Suppressor macrophage (primary cell): ENCODE measurements around the gene CEACAM18.
A peak's percentile ranks its signal among the peaks of the same experiment; 100 is the strongest.
"Not testable (repeated sequence)": the region's sequence is repeated elsewhere in the genome, so short reads cannot be mapped to it uniquely, and the experiment has no call there.

Experiments
- DNase-seq, 4 experiments: peaks; one replicate each; pipeline ENCODE4 v3.0.0-alpha.2; 2020 to 2022

The CEACAM18 gene

DNA sequence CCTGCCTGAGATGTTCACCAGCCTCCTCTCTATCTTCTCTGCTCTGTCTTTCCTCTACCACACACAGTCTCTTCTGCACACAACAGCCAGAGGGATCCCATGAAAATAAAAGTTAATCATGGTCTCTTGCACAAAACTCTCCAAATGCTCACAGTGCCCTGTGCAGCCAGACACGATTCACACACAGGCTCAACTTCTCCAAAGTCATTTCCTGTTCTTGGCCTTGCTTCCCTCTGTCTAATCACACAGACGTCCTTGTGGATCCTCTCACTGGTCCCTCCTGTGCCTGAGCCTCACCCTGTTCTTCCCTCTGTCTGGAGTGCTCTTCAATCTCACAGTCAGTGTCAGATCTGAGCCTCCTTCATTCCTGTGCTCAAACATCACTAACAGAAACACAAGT, 15.4 kb downstream of the CEACAM18 start:
- peak; percentile 55 to 86 (median 74) for DNase-seq

DNA sequence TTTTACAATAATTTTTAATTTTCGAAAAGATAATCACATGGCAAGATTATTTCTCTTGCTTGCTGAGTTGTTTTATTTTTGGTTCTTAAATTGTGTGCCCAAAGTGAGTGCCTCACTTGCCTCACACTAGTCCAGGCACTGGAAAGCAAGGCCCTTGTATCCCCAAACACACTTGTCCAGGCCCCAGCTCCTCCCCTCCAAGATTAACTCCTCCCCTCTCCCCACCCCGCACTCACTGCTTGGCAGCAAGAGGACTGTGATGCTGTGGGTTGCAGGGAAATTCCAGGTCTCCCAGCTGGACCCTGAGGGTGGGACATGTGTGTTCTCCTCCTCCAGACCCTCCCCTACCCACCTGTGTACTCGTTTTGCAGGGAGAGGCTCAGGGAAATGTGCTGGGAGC, 19.3 kb downstream of the CEACAM18 start:
- no peak for DNase-seq

DNA sequence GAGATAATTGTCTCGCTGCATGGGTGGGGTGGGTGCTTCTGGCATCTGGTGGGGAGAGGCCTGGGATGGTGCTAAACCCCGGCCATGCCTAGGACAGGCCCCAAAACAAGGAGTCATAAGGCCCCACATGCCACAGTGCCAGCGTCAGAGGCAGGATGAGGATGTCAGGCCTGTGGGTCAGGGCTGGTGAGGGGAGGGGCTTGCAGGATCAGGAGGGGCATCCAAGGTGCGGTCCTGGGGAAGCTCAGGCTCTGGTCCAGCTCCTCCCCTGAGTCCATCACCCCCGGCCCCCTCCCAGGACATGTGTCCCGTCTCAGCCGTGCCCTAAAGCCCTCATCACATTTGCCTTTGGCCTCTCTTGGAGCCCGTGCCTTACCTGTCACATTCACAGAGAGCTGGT, 22.6 kb downstream of the CEACAM18 start:
- not testable (repeated sequence) for DNase-seq

- DNase-seq, result peak; percentile 87 to 91 (median 90)
Measured at GRCh38 chr19:51501594-51502263, 23.4 kb downstream of the CEACAM18 start, which contains the start of gene SIGLEC12. Gene SIGLEC12 (minus strand): TSS chr19:51501800. CDS start chr19:51501733, 67 bp downstream.

GRCh38 chr19:51503286-51503817, 25.0 kb downstream of the CEACAM18 start:
- DNase-seq, result peak; percentile 65 to 88 (median 80)

DNA sequence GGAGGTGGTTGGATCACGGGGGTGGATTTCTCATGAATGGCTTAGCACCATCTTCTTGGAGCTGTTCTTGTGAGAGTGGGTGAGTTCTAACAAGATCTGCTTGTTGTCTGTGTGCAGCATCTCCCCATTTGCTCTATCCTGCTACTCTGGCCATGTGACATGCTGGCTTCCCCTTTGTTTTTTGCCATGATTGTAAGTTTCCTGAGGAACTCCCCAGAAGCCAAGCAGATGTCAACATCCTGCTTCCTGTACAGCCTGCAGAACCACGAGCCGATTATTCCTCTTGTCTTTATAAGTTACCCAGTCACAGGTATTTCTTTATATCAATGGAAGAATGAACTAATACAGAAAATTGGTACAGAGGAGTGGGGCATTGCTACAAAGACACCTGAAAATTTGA, 25.6 kb downstream of the CEACAM18 start:
- DNase-seq, result peak; percentile 25 to 60 (median 38)

DNA sequence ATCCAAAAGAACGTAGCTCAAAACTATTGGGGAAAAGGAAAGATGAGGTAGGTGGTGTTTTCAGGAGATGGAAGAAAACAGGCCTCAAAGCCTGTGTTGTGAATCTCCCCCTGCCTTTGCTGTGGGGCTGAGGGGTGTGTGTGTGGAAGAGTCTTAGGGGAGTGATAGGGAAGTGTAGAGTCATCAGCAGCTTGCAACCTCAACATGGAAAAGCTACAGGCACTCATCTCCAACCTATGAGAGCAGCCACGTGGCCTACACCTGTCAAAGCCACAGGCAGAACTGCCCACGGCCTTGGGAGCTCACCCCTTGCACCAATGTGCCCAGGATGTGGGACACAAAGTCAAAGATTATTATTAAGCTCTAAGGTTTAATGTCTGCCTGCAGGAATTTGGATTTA, 27.6 kb downstream of the CEACAM18 start:
- no peak for DNase-seq

- DNase-seq, result peak; percentile 69 to 92 (median 84)
Measured at GRCh38 chr19:51507192-51507591, 28.9 kb downstream of the CEACAM18 start.

GRCh38 chr19:51507640-51508058, 29.3 kb downstream of the CEACAM18 start:
- DNase-seq, result peak; percentile 66 to 83 (median 75)

DNA sequence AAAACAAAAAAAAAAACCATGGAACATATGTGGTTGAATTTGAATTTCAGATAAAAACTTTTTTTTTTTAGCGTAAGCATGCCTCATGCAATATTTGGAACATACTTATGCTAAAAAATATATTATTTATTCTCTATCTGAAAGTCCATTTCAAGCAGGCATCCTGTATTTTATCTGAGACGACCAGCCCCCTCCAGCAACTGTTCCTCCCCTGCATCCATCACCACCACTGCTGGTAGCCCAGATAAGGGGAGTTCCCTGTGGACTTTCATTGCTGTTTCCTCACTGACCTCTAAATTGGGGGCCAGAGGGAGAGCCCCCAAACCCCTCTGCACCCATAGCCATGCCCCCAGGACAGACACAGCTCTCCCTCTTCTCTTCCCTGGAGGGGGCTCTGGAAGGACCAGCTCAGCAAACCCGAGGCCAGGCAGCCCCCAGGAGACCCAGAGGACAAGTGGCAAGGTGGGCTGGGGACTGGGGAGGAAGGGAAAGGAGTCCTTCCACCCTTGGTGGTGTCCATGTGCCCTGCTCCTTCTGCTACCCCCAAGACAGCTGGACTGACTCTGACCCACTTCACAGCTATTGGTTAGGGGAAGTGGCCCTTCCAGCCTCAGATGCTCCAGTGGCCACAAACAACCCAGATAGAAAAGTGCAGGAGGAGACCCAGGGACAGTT, 29.9 kb downstream of the CEACAM18 start:
- peak in 3 of 4 experiments; percentile 22 to 37 (median 35) for DNase-seq

GRCh38 chr19:51509823-51510660, 31.7 kb downstream of the CEACAM18 start:
- peak; percentile 27 to 62 (median 40) for DNase-seq

DNA sequence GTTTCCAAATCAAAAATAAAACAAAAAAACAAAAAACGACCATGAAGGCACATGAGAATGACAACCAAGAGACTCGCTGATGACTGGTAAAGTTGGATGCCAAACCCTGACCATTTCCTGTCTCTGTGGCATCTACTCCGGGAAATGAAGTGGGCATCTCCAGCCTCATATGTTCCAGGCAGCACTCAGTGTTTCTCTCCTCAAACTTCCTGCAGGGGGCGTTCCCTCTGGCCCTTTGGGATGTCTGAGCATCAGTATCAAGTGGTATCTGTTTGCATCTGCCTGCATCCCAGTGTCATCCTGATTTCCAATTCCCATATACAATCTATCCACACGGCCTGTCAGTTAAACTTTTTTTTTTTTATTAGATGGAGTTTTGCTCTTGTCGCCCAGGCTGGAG, 33.0 kb downstream of the CEACAM18 start:
- peak in 3 of 4 experiments; percentile 24 to 42 (median 35) for DNase-seq

DNA sequence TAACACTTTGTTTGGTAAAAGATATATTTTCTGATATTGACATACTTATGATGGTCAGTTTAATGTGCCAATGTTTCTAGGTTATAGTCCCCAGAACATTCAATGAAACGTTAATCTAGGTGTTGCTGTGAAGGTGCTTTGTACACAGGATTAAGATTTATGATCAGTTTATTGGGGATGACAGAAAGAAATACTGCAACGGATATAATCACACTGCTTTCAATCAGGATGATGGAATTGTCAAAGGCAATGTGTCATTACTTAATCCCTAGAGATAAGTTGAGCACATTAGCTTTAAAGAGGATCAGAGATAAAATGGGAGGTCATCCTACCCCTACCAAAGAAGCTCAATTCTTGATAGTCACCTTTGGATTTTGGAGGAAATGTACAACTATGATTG, 35.6 kb downstream of the CEACAM18 start:
- no peak for DNase-seq

- peak; percentile 75 to 86 (median 79) for DNase-seq
Measured at GRCh38 chr19:51514866-51515481, 36.6 kb downstream of the CEACAM18 start.

- peak in 1 of 4 experiments; percentile 16 for DNase-seq
Measured at GRCh38 chr19:51520728-51521127, 42.4 kb downstream of the CEACAM18 start.

GRCh38 chr19:51521357-51521756, 43.0 kb downstream of the CEACAM18 start:
- DNase-seq, result no peak

DNA sequence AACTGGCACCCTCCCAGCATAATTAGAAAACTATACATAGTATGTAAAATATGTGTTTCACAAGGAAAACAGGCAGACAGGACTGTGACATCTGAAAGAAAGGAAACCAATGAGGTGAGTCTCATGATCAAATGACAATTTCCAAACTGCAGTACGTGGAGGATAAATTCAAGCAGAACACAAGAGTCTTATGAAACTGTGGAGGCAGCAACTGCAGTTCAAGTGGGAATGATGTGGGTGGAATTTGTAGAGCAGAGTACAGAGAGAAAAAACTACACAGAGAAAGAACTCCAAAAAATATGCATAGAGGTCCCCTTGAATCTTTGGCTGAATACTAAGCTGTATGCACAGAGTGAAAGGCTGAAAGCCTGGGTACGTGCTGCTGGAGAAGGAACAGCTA, 43.4 kb downstream of the CEACAM18 start:
- DNase-seq, result peak in 3 of 4 experiments; percentile 22 to 38 (median 36)

- no peak for DNase-seq
Measured at GRCh38 chr19:51524666-51525264, 46.4 kb downstream of the CEACAM18 start.

- no peak for DNase-seq
Measured at GRCh38 chr19:51525651-51526050, 47.3 kb downstream of the CEACAM18 start.

DNA sequence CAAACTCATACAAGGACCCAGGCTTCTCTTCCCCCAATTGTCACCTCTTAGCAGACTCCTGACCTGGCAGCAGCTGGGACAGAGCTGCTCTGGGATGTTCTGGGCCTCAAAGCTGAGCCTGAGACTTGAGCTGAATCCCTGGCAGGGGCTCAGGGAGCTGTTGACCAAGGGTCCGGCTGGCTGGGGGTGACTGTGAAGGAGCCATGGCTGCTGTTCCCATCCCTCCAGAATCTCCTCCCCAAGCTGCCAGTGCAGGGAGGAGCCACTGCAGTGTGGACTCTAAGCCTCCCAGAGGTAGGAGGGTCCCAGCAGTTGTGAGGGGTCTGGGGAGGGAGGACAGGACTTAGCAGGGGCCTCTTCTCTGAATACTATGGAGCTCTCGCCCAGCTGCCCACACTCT, 51.0 kb downstream of the CEACAM18 start:
- DNase-seq, result no peak

DNA sequence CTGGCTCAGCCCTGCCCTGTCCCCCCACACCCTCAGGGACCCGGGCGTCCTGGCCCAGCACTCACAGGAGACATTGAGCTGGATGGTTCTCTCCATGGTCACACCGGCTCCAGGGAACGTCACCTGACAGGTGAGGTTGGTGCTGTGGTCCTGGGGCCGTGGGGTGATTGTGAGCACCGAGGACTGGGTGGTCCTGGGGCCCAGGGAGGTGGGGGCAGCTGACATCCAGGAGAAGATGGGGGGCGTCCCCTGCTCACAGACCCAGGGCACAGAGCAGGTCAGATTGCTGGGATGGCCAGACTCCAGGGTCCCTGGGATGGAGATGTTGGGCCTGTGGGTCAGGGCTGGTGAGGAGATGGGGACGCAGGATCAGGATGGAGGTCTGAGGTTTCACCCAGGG, 52.3 kb downstream of the CEACAM18 start:
- DNase-seq, result no peak
